ENCODE results near the gene PTPRU. TPM values are rescaled to one million over a fixed set of nuclear protein-coding genes. Genes with fewer than 3 reads are reported as not detected.

Gene PTPRU
- total RNA-seq, 1 experiment from 2014 or later, result 41.4 TPM

DNA sequence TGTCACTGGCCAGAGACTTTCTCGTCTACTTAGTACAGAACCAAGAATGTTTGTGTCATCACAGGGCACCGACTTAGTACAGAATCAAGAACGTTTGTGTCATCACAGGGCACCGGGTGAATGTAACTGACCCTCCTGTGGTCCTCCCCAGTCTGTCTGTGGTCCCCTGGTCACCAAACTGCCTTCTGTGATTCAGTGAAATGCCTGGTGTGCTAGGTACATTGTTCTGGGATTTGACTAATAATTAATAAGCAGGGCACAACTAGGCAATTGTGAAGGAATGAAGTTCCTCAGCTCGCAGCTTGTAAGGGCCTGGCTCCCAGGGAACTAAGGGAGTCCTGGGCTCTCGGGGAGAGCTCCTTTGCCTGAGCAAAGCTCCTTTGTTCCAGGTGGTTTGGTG is 12.8 kb upstream of the PTPRU start:
- ChIA-PET POLR2A (no interaction called here), CTCF (no interaction called here)
- Histone ChIP-seq H3K4me3 (ENCODE audit: low read depth, low read length) (no peak overlapping the region), H3K9me3 (no peaks in the 10 kb centered on the region), H3K4me1 (0 out of 2 replicates have a peak, but pooled peaks cover 4% of the 10 kb centered on the region), H3K36me3 (ENCODE audit: control insufficient read depth, insufficient read depth, low read length) (no peaks in the 10 kb centered on the region), H3K27me3 (replicated peaks; ENCODE audit: control insufficient read depth, insufficient read depth, low read length) (no peaks in the 10 kb centered on the region)
- Mint-ChIP-seq H3K27me3 (ENCODE audit: insufficient read depth, unreplicated experiment) (no peaks in the 10 kb centered on the region), H3K4me1 (ENCODE audit: low read depth, unreplicated experiment) (no peaks in the 10 kb centered on the region), H3K36me3 (ENCODE audit: insufficient read depth, unreplicated experiment) (peaks cover 7% of the 10 kb centered on the region), H3K9me3 (ENCODE audit: unreplicated experiment) (no peaks in the 10 kb centered on the region), H3K4me3 (ENCODE audit: unreplicated experiment) (no peak overlapping the region), H3K27ac (ENCODE audit: unreplicated experiment) (no peak overlapping the region)
- intact Hi-C loops (cut with micrococcal nuclease; ENCODE audit: unreplicated experiment), result no loop called here
- DNase-seq, result no peak
- BruUV-seq (replicated peaks), result no TSS peak
- TF ChIP-seq, protein P1, sequence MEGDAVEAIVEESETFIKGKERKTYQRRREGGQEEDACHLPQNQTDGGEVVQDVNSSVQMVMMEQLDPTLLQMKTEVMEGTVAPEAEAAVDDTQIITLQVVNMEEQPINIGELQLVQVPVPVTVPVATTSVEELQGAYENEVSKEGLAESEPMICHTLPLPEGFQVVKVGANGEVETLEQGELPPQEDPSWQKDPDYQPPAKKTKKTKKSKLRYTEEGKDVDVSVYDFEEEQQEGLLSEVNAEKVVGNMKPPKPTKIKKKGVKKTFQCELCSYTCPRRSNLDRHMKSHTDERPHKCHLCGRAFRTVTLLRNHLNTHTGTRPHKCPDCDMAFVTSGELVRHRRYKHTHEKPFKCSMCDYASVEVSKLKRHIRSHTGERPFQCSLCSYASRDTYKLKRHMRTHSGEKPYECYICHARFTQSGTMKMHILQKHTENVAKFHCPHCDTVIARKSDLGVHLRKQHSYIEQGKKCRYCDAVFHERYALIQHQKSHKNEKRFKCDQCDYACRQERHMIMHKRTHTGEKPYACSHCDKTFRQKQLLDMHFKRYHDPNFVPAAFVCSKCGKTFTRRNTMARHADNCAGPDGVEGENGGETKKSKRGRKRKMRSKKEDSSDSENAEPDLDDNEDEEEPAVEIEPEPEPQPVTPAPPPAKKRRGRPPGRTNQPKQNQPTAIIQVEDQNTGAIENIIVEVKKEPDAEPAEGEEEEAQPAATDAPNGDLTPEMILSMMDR (IDR thresholded peaks at IDR 0.05; ENCODE audit: insufficient read depth in 1 of 2, low read depth in 1 of 2, low read length in 1 of 2, severe bottlenecking in 1 of 2, unreplicated experiment in 1 of 2), result no peak

DNA sequence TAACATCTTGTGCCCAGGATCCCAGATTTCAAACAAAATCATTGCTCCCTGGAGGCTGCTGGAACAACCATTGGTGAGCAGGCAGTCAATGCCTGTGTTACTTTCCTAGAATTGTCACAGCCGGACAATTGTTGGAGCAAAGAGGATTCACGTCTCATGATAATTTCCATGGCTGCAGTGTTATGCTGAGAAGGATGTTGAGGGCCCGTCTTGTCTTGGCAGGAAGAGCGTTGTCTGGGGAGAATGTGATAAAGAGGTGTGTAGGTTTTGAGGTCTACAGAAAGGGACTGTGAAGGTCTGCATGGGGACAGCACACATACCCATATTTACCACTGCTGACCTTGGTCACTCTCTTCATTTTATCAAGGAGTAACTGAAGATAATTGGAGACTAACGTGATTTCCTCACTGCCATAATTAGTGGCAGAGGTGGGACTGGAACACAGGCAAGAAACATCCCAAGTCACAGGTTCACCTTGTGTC is 11.9 kb upstream of the PTPRU start:
- Histone ChIP-seq H3K27me3 (replicated peaks; ENCODE audit: control insufficient read depth, insufficient read depth, low read length) (no peaks in the 10 kb centered on the region), H3K4me3 (ENCODE audit: low read depth, low read length) (no peak overlapping the region), H3K9me3 (no peaks in the 10 kb centered on the region), H3K4me1 (0 out of 2 replicates have a peak, but pooled peaks cover 4% of the 10 kb centered on the region), H3K36me3 (ENCODE audit: control insufficient read depth, insufficient read depth, low read length) (no peaks in the 10 kb centered on the region)
- BruUV-seq (replicated peaks), result no TSS peak
- Mint-ChIP-seq H3K36me3 (ENCODE audit: insufficient read depth, unreplicated experiment) (peaks cover 3% of the 10 kb centered on the region), H3K4me1 (ENCODE audit: low read depth, unreplicated experiment) (no peaks in the 10 kb centered on the region), H3K27me3 (ENCODE audit: insufficient read depth, unreplicated experiment) (no peaks in the 10 kb centered on the region), H3K4me3 (ENCODE audit: unreplicated experiment) (no peak overlapping the region), H3K9me3 (ENCODE audit: unreplicated experiment) (no peaks in the 10 kb centered on the region), H3K27ac (ENCODE audit: unreplicated experiment) (no peak overlapping the region)
- DNase-seq, result no peak
- ChIA-PET CTCF (no interaction called here), POLR2A (no interaction called here)
- intact Hi-C loops (cut with micrococcal nuclease; ENCODE audit: unreplicated experiment), result no loop called here
- TF ChIP-seq, protein P1 (IDR thresholded peaks at IDR 0.05; ENCODE audit: insufficient read depth in 1 of 2, low read depth in 1 of 2, low read length in 1 of 2, severe bottlenecking in 1 of 2, unreplicated experiment in 1 of 2), result no peak

DNA sequence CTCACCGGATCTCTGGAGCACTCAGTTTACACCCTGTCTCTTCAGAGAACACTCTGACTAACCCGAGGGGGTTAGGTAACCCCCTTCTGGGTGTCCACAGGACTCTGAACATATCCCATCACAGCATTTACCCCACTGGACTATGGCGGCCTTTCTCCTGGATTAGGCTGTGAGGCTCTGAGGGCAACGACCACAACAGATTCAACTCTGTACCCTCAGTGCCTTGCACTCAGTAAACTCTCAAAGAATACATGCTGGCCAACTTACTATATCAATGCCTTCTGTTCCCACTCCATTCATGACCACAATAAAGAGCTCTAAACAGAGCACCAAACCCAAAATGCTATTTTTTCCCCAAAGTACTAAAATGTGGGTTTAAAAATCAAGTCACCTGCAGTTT is 11.0 kb upstream of the PTPRU start:
- Histone ChIP-seq H3K4me3 (ENCODE audit: low read depth, low read length) (no peak overlapping the region), H3K27me3 (replicated peaks; ENCODE audit: control insufficient read depth, insufficient read depth, low read length) (no peaks in the 10 kb centered on the region), H3K9me3 (no peaks in the 10 kb centered on the region), H3K4me1 (0 out of 2 replicates have a peak, but pooled peaks cover 4% of the 10 kb centered on the region), H3K36me3 (ENCODE audit: control insufficient read depth, insufficient read depth, low read length) (no peaks in the 10 kb centered on the region)
- DNase-seq, result no peak
- Mint-ChIP-seq H3K27me3 (ENCODE audit: insufficient read depth, unreplicated experiment) (no peaks in the 10 kb centered on the region), H3K4me1 (ENCODE audit: low read depth, unreplicated experiment) (no peaks in the 10 kb centered on the region), H3K4me3 (ENCODE audit: unreplicated experiment) (no peak overlapping the region), H3K9me3 (ENCODE audit: unreplicated experiment) (no peaks in the 10 kb centered on the region), H3K27ac (ENCODE audit: unreplicated experiment) (no peak overlapping the region), H3K36me3 (ENCODE audit: insufficient read depth, unreplicated experiment) (no peaks in the 10 kb centered on the region)
- BruUV-seq (replicated peaks), result no TSS peak
- TF ChIP-seq, protein P1 (IDR thresholded peaks at IDR 0.05; ENCODE audit: insufficient read depth in 1 of 2, low read depth in 1 of 2, low read length in 1 of 2, severe bottlenecking in 1 of 2, unreplicated experiment in 1 of 2), result no peak
- ChIA-PET CTCF (interaction anchor here (0.7 kb wide), 1 partner anchor 23 kb away, joined by 13 read pairs; no protein-coding TSS in a partner anchor), POLR2A (no interaction called here)
- intact Hi-C loops (cut with micrococcal nuclease; ENCODE audit: unreplicated experiment), result no loop called here
